WTC11 (cell line): Measurements from ENCODE around the gene FCHSD2. TPM values are rescaled to one million over a fixed set of nuclear protein-coding genes. Genes with fewer than 3 reads are reported as not detected.

ENCODE experiments used
- ATAC-seq: fragments of 200-7000 bp; cut with Tn5 transposase; 2 replicates; pipeline ENCODE4 v1.10.0; 2021; ENCODE audit warnings: mild to moderate bottlenecking, moderate library complexity
- CTCF ChIA-PET: fragments of 300-600 bp; sonication (Branson Sonifier 250); formaldehyde crosslinking; loops from one replicate; lab custom pipeline; 2021; ENCODE audit warnings: antibody characterized with exemption; lab: Charles Lee
- POLR2A ChIA-PET: fragments of 350-600 bp; sonication (Branson Sonifier 250); formaldehyde crosslinking; loops from one replicate; lab custom pipeline; 2021; ENCODE audit warnings: antibody characterized with exemption; lab: Charles Lee
- DNase-seq: peaks from one replicate; pipeline ENCODE4 v3.0.0; 2021; ENCODE audit warnings: low spot score
- H3K27ac Mint-ChIP-seq: 2 replicates; pipeline ENCODE4 v1.8.0; 2021; ENCODE audit warnings: mixed read lengths
- H3K27me3 Mint-ChIP-seq: 2 replicates; pipeline ENCODE4 v1.8.0; 2021; ENCODE audit warnings: low read depth, mild to moderate bottlenecking, moderate library complexity, mixed read lengths
- H3K36me3 Mint-ChIP-seq: 2 replicates; pipeline ENCODE4 v1.8.0; 2021; ENCODE audit warnings: mixed read lengths
- H3K4me1 Mint-ChIP-seq: 2 replicates; pipeline ENCODE4 v1.8.0; 2022; ENCODE audit warnings: mixed read lengths
- H3K4me3 Mint-ChIP-seq: 2 replicates; pipeline ENCODE4 v1.8.0; 2021; ENCODE audit warnings: mild to moderate bottlenecking, moderate library complexity, mixed read lengths
- H3K9me3 Mint-ChIP-seq: 2 replicates; pipeline ENCODE4 v1.8.0; 2021; ENCODE audit warnings: mixed read lengths
- ATF1 ChIP-seq: sonication (generic); formaldehyde crosslinking; IDR thresholded peaks from 2 replicates; pipeline ENCODE4 v1.8.1; 2023; ENCODE audit warnings: mild to moderate bottlenecking, moderate library complexity, missing genetic modification reagents
- CBFB ChIP-seq: sonication (generic); formaldehyde crosslinking; IDR thresholded peaks from 2 replicates; pipeline ENCODE4 v1.8.1; 2022; ENCODE audit warnings: mild to moderate bottlenecking, low read depth, missing genetic modification reagents
- E2F1 ChIP-seq: sonication (generic); formaldehyde crosslinking; IDR thresholded peaks from 2 replicates; pipeline ENCODE4 v1.8.0; 2022; ENCODE audit warnings: mild to moderate bottlenecking, missing genetic modification reagents
- ETV6 ChIP-seq: sonication (generic); formaldehyde crosslinking; IDR thresholded peaks from 2 replicates; pipeline ENCODE4 v1.8.1; 2022; ENCODE audit warnings: mild to moderate bottlenecking, missing genetic modification reagents
- HMGXB4 ChIP-seq: sonication (generic); formaldehyde crosslinking; IDR thresholded peaks from 2 replicates; pipeline ENCODE4 v1.8.1; 2023; ENCODE audit warnings: mild to moderate bottlenecking, moderate library complexity, missing genetic modification reagents
- MAX ChIP-seq: sonication (generic); formaldehyde crosslinking; IDR thresholded peaks from 2 replicates; pipeline ENCODE4 v1.8.0; 2022; ENCODE audit warnings: mild to moderate bottlenecking, missing genetic modification reagents
- MLX ChIP-seq: sonication (generic); formaldehyde crosslinking; IDR thresholded peaks from 2 replicates; pipeline ENCODE4 v1.8.1; 2023; ENCODE audit warnings: mild to moderate bottlenecking, missing genetic modification reagents, moderate library complexity
- NR1H2 ChIP-seq: sonication (generic); formaldehyde crosslinking; IDR thresholded peaks from 2 replicates; pipeline ENCODE4 v1.9.0; 2021; ENCODE audit warnings: mild to moderate bottlenecking, moderate library complexity, missing genetic modification reagents
- SMAD4 ChIP-seq: sonication (generic); formaldehyde crosslinking; IDR thresholded peaks from 2 replicates; pipeline ENCODE4 v1.8.0; 2022; ENCODE audit warnings: mild to moderate bottlenecking, missing genetic modification reagents
- SP1 ChIP-seq: sonication (generic); formaldehyde crosslinking; conservative IDR thresholded peaks from 2 replicates; pipeline ENCODE4 v1.8.1; 2022; ENCODE audit warnings: missing genetic modification reagents
- USF1 ChIP-seq: sonication (generic); formaldehyde crosslinking; IDR thresholded peaks from 2 replicates; pipeline ENCODE4 v1.8.0; 2022; ENCODE audit warnings: mild to moderate bottlenecking, missing genetic modification reagents
- ZNF263 ChIP-seq: sonication (generic); formaldehyde crosslinking; IDR thresholded peaks from 2 replicates; pipeline ENCODE4 v1.8.1; 2022; ENCODE audit warnings: low read depth, mild to moderate bottlenecking, moderate library complexity, missing genetic modification reagents
- ZNF425 ChIP-seq: fragments of 250-450 bp; sonication (Bioruptor Pico); conservative IDR thresholded peaks from 2 replicates; pipeline ENCODE4 v1.9.0; 2021; ENCODE audit warnings: mild to moderate bottlenecking
- ZNF512 ChIP-seq: sonication (generic); formaldehyde crosslinking; IDR thresholded peaks from 2 replicates; pipeline ENCODE4 v1.8.1; 2022; ENCODE audit warnings: missing genetic modification reagents, borderline replicate concordance
- ZNF532 ChIP-seq: fragments of 250-450 bp; sonication (Bioruptor Pico); IDR thresholded peaks from 2 replicates; pipeline ENCODE4 v1.9.0; 2021; ENCODE audit warnings: mild to moderate bottlenecking, borderline replicate concordance
- total RNA-seq: library from RNA; stranded (reverse); gene quantifications from 3 replicates; pipeline ENCODE4 v1.2.3, GENCODE V29; 2021

Gene FCHSD2
- total RNA-seq, 1 experiment from 2014 or later = 10.1 TPM

GRCh38 chr11:72962717-72963116 lies 179.4 kb downstream of the FCHSD2 start (continued):
- TF ChIP-seq CBFB (CRISPR knock-in tag) (no peak), ATF1 (no peak), ZNF263 (no peak), NR1H2 (CRISPR knock-in tag) (no peak)

- Mint-ChIP-seq H3K4me3 (no peak overlapping the region), H3K4me1 (no peaks in the 10 kb centered on the region)
Measured at GRCh38 chr11:72962084-72962483, 180.0 kb downstream of the FCHSD2 start.

GRCh38 chr11:72959998-72960731 lies 182.0 kb downstream of the FCHSD2 start:
- H3K27ac Mint-ChIP-seq = no peak overlapping the region
- H3K9me3 Mint-ChIP-seq = peaks cover 5% of the 10 kb centered on the region; the same call in 1 of the 2 replicates
- H3K4me3 Mint-ChIP-seq = no peak overlapping the region
- DNase-seq = no peak
- no peaks in the 10 kb centered on the region for H3K36me3 Mint-ChIP-seq
- no peaks in the 10 kb centered on the region for H3K4me1 Mint-ChIP-seq
- ChIA-PET CTCF (no interaction called here), POLR2A (no interaction called here)
- ATAC-seq = no peak
- no peaks in the 10 kb centered on the region; the same call in 1 of the 2 replicates for H3K27me3 Mint-ChIP-seq
- TF ChIP-seq ZNF532 (CRISPR knock-in tag) = no peak
- TF ChIP-seq MAX (CRISPR knock-in tag) = no peak
- TF ChIP-seq HMGXB4 (CRISPR knock-in tag) = no peak
- TF ChIP-seq ZNF425 (CRISPR knock-in tag) = no peak
- TF ChIP-seq SMAD4 (CRISPR knock-in tag) = no peak

More at GRCh38 chr11:72962084-72962483, 180.0 kb downstream of the FCHSD2 start:
- Mint-ChIP-seq H3K27me3 (no peaks in the 10 kb centered on the region; the same call in 1 of the 2 replicates), H3K36me3 (no peaks in the 10 kb centered on the region), H3K27ac (no peak overlapping the region), H3K9me3 (peaks cover 5% of the 10 kb centered on the region; the same call in 1 of the 2 replicates)
- POLR2A ChIA-PET = no interaction called here
- TF ChIP-seq ETV6 (CRISPR knock-in tag) (no peak), E2F1 (CRISPR knock-in tag) (no peak), ZNF512 (CRISPR knock-in tag) (no peak), MLX (CRISPR knock-in tag) (no peak), ZNF263 (no peak), USF1 (no peak), SP1 (CRISPR knock-in tag) (no peak)
- CTCF ChIA-PET = interaction anchor here (0.6 kb wide), 1 partner anchor 237 kb away, joined by 3 read pairs; no protein-coding TSS in a partner anchor
- no peak for ATAC-seq
- no peak for DNase-seq
